ENCODE results near the gene HDAC6.

The HDAC6 gene

DNA sequence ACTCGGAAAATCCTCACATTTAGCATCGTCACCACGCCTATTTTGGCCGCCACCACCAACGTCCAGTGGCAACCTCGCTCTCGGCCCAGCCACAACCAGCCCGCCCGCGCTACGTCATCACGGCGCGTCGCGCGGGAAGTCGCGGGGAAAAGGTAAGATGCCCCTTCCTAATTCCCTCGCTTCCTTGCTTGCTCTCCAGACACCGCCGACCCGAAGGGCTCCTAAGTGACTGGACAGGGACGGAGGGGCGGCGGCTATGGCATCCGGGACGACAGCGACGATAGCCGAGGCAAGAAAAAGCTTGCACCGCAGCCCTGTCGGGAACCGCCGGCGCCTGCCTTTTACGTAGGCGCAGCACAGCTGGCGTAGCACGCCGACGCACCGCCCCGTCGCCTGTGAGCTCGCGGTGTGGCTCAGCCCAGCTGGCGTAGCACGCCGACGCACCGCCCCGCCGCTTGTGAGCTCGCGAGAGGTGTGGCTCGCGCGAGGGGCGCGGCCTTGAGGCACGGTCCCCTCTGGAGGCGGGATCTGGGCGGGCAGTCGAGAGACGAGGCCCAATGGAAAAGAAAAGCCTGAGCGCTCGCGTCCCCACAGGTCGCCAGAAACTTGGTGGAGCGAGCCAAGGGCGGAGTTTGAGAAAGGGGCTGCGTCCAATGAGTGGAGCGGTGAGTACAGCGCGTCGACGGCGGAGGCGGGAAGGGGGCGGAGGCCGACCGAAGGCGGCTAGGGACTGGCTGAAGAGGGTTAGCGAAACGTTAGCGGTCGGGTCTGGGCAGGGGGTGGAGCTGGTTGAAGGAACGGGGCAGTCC lies at the start of gene HDAC6:
TSS of gene HDAC6 (plus strand) at position 788 of the 809 bp plus-strand sequence. CDS start 626 bp downstream, outside the sequence.
- DNase-seq: peak; percentile 89 to 96 (median 95)

DNA sequence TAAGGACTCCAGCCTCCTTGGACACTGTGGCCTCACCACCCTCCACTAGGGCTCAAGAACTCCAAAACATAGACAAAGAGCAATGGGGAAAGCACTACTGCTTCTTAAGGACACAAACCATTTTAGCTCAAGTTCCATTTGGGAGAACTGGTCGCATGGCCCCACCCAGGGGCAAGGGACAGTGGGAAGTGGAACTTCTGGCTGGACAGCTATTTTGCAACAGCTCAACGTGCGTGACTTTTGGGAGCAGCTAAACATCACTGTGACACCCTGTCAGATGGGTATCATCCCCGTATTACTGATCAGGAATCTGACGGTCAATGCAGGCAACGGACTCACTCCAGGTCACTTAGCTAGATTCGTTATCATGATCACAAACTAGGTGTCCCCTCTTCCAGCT lies 49.4 kb upstream of the HDAC6 start:
- DNase-seq: no peak

DNA sequence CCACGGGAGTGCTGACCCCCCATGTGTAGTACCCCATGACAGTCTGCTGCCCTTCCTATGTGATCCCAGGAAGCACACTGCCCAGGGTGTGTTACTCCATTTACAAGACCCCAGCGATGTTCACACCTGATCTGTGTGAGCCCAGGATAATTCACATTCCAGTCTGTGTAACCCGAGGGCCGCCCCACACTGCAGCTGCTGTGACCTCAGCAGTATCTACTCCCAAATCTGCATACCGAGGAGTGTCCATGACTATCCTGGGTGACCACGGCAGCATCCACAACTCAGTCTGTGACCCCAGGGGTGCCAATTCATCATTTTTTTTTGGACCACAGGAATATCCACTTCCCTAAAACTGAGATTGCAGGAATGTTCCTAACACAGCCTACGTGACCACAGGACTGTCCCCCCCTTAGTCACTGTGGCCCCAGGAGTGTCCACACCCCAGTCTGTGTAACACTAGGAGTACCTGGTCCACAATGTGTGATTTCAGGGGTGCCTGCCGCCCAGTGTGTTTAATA lies 48.1 kb upstream of the HDAC6 start:
- DNase-seq: no peak

DNA sequence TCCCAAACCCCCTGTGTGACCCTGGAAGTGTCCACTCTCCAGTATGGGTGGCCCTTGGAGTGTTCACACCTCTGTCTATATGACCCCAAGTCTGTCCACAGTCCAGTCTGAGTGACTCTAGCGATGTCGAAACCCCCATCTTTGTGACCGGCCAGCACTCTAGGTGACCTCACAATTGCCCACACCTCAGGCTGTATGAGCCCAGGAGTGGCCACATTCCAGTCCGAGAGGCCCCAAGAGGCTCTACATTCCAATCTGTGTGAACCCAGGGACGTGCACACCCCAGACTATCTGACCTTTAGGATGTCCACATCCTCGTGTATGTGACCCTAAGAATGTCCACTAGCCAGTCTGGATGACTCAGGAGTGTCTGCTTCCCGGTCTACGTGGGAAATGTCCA lies 47.6 kb upstream of the HDAC6 start:
- DNase-seq: no peak

DNA sequence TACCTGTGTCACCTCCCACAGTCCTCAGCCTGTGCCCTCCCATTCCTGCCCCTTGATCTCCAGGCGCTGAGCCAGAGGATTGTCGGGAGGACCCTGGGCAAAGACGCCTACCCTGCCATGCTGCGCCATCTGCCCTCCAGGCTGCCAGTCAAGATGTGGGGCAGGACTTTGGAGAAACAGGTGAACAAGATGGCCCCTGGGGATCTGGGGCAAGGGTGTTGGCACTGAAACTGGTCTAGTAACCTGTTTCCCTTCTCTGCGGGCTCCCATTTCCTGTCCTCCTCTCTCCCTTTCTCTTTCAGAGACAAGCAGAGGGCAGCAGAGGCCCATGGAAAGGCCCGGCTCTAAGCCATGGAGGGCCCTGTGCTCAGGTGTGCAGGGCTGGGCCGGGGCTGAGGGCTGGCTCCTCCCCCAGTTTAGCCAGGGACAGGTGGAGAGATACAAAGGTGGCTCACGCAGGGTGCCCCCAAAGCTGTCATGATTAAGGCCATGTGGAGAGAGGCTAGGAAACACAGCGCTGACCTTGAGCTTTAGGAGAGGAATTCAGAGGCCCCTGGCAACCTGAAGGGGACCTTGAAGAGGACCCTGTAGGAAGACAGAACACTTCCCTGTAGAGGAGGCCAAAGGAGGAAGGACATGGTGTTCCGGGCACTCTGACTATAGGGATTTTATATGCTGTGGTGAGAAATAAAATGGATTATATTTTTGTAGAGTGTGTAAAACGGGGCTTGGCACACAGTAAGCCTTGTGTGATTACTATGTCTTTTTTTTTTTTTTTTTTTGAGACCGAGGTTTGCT lies 40.0 kb upstream of the HDAC6 start, which contains the start of gene GLOD5:
TSS of gene GLOD5 (plus strand) at position 74 of the 798 bp plus-strand sequence. CDS start at position 118, 44 bp downstream.
- no peak for DNase-seq

DNA sequence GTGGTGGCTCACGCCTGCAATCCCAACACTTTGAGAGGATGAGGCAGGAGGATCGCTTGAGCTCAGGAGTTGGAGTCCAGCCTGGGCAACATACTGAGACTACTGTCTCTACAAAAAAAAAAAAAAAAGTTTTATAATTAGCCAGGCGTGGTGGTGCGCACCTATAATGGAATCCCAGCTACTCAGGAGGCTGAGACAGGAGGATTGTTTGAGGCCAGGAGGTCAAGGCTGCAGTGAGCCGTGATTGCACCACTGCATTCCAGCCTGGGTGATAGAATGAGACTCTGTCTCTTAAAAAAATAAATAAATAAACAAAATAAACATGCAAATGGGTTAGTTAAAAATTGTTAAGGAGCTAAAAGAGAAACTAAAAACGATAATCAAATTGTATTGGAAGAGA lies 32.6 kb upstream of the HDAC6 start:
- DNase-seq: no peak

DNA sequence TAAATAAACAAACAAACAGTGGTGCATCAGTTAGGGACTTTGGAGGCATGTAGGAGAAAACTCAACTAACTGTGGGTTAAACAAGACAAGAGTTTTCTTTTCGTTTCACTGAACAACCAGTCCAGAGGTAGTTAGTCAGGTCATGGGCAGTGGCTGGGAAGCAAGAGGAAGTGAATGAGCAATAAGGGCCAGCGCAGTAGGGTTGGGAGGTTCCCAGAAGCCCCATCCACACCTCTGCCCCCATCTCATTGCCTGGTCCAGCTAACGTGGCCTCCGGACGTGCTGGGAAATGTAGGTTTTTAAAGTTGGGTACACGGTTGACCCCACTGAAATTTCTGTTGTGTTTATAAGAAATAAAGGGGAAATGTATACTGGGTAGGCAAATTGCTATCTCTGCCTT lies 31.6 kb upstream of the HDAC6 start:
- no peak for DNase-seq

DNA sequence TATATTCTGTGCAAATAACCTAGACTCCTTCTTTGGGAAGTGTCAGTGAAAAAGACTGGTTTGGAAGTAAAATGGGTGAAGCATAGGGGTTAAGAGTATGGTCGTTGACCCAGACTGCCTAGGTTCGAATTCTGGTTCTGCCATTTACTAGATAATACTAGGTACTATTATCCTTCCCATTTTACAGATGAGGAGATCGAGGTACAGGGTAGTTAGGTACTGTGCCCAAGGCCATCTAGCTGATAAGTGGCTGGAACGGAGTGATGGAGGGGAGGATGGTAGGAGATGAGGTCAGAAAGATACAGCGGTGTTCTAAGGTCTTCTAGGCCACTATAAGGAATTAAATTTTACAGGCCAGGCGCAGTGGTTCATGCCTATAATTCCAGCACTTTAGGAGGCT lies 29.3 kb upstream of the HDAC6 start:
- no peak for DNase-seq

DNA sequence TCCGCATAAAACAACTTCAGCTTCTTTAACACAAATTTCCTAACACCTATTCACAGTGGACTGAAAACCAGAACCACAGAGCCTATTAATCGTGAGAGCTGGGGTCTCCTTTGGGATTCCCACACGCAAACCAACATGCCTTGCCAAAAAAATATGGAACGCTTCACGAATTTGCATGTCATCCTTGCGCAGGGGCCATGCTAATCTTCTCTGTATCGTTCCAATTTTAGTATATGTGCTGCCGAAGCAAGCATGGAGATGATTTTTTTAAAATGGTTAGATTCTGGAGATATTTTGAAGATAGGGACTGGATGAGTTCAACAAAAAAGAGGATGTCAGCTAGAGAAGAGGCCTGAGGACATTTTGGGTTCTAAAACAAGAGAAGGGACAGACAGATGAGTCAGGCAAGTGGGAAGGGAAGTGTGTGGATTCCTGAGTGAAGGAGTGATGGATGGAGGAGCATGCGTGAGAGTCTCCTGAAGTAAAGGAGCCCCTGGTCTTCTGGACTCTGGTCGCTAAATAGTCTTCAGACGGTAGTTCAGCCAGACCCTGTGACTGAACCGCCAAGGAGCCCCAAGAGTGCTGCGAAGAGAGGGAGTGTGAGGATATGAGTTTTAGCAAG lies 24.9 kb upstream of the HDAC6 start:
- DNase-seq: no peak

DNA sequence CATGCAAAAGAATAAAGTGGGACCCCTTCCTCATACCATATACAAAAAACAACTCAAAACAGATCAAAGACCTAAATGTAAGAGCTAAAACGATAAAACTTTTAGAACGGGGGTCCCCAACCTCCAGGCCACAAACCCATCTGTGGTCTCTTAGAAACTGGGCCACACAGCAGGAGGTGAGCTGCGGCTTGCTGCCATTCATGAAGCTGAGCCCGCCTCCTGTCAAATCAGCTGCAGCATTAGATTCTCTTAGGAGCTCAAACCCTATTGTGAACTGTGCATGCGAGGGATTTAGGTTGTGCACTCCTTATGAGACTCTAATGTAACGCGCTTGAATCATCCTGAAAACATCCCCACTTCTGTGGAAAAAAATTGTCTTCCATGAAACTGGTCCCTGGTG lies 22.5 kb upstream of the HDAC6 start:
- DNase-seq: no peak

DNA sequence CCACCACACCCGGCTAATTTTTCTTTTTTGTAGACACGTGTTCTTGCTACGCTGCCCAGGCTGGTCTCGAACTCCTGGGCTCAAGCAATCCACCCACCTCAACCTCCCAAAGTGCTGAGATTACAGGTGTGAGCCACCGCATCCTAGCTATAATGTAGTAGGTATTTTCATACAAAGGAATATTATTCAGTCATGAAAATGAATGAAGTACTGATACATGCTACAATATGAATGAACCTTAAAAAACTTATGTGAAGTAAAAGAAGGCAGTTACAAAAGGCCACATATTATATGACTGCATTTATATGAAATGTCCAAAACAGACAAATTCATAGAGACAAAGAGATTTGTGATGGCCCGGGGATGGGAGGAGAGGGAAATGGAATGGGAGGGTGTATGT lies 20.2 kb upstream of the HDAC6 start:
- no peak for DNase-seq

DNA sequence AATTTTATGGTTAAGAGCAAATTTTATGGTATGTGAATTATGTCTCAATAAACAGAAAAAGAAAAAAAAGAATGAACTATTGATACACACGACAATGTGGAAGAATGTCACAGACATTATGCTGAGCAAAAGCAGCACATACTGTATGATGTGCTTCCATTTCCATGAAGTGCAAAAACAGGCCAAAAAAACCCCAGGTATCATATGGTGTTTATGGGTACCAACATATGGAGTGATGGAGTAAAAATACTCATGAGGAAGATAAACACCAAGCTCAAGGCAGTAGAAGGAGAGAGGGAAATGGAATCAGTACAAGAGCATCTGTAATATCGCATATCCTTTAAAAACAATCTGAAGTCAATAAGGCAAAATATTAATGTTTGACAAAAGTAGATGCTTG lies 19.7 kb upstream of the HDAC6 start:
- no peak for DNase-seq

DNA sequence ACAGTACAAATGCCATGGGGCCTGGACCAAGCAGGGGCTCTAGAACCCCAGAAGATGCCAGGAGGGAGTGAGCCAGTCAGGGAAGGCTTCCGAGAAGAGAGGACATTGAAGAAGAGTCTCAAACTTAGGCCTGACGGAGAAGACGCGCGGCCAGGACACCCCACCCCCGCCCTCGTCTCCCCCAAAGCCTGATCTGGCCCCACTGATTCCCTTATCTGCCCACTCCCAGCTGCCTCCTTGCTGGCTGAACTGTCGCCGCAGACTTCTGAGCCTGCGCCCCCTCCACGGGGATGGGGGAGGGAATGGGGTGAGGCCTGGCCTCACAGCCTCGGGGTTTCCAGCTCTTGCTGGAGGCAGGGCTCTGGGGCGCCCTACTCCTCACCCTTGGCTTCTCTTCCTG lies 19.1 kb upstream of the HDAC6 start:
- DNase-seq: no peak

DNA sequence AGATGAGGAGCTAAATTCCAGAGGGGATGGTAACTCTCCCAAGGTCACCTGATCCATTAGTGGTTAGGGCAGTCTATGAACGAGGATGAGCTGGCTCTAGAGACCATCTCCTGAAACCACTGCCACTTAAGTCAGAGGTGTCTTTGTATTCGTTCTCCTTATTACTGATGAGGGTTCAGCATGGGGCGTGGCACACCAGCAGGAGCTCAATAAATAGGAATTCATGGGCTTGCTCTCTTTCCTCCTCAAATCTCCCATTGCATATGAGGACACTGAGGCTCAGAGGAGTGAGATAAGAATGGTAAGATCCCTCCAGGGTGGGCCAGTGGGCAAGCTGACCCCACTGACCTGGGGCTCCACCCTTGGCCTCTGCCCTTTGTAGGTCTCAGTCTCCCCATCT lies 17.1 kb upstream of the HDAC6 start:
- no peak for DNase-seq

DNA sequence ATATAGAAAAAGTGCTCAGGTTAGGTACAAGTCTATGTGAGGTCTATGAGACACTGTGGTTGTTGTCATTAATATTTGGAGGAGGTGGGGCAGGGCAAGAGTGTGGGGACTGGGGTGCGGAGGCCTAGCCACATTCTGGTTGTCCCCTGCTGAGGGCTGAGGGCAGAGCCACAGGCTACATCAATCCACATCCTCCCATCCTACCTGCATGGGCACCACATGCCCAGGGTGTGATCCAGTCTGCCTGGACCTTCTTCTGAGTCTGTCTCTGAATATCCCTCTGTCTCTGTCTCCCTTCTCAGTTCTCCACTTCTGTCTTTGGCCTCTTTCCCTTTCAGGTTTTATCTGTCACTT lies 16.7 kb upstream of the HDAC6 start:
- no peak for DNase-seq

DNA sequence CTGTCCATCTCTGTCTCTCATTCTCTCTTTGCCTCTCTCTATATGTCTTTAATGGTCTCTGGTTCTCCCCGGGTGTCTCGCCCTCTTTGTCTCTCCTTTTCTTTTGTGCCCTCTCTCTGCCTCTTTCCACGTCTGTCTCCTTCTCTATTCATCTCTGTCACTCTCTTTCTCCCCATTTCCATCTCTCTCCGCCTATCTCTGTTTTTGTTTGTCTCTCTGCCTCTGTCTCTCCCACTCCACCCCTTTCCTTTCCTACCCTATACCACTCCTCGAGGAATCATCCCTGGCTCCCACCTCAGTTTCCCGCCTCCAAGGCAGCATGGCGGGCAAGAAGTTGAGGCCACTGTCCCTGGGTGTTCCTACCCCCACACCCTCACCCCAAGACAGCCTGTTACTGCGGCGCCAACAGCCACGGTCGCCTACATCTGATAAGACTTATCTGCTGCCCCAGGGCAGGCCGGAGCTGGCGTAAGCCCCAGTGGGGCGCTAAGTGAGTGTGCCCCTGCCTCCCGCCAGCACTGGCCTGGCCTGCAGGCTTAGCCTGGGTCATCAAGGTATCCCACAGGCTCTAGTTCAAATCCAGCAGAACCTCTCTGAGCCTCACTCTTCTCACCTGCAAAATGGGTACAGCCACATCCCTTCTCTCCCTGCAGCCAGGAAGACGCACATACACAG lies 16.2 kb upstream of the HDAC6 start:
- no peak for DNase-seq

DNA sequence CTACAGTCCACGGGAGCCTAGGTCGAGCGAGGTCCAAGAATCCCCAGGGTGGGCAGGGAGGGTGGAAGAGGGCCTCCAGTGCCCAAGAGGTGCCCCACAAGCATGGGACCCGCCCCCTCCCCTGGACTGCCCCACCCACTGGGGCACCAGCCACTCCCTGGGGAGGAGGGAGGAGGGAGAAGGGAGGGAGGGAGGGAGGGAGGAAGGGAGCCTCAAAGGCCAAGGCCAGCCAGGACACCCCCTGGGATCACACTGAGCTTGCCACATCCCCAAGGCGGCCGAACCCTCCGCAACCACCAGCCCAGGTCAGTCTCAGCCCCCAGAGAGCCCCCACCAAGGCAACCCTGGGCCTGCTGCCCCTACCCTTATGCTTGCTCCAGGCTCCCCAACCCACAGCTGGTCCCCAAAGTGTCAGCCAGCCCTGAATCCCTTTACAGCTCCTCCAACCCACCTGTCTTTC lies 15.5 kb upstream of the HDAC6 start, which contains the start of gene GATA1:
TSS of gene GATA1 (plus strand) at position 250 of the 460 bp plus-strand sequence. CDS start 4,520 bp downstream, outside the sequence.
- DNase-seq: no peak

DNA sequence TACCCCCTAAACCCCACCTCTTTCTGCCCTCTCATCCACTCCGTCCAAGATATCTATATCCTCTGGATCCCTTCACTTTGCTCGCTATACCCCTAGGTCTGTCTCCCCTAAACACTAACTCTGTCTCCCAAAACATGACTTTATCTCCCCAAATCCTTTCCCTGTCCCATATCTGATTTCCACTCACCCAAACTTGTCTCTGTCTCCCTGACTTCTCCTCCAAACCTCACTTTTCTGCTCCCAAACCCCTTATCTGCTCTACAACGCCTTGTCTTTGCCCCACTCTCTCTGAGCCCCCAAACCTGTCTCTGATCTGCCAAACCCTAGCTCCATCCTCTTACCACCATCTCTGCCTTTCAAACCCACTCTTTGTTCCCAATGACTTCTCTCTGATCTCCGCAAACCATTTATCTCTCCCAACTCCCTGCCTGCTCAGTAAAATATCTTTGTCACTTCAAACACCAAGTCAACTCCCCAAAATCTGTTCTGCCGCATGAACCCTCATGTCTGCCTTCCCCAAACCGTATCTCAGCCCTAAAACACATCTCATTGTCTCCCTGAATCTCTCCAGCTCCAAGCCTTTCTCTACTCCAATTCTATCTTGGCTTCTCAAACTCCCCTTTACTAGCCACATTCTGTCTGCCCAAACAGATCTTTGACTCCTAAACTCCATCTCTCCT lies 14.9 kb upstream of the HDAC6 start:
- no peak for DNase-seq

DNA sequence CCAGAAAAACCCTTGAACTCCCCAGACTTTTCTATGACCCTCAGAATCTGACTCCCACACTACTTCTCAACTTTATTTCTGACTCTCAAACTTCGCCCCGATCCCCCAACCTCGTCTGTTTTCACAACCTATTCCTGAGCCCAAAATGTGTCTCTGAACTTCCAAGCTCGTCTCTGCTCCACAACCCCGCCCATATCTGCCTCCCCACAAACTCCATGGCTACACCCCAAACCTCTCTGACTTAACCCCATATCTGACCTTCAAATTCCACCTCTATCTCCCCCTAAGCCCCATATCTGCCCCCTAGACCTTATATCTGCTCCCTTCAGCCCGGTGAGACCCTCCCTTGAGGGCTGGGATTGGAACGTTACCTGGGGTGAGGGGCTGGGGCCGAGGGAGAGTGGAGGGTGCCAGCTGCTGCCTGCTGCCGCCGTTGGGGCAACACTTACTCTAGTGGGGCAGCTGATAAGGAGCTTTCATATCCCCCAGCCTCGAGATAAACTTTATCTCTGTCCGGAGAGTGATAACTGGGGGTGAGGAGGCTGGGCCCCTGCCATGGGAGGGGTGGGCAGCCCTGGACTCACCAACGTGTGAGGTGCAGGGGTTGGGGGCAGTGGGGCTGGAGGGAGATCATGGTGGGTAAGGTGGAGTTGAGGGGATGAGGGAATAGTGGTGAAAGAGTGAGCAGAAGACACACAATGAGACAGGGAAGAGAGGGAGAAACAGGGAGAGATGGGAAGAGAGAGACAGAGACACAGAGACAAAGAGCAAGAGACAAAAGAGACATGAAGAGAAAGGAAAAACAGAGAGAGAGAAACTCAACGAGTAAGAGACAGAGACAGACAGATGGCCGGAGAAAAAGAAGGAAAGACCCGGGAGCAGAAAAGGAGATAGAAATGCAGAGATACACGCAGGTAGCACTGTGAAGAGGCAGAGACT lies 14.1 kb upstream of the HDAC6 start:
- no peak for DNase-seq

DNA sequence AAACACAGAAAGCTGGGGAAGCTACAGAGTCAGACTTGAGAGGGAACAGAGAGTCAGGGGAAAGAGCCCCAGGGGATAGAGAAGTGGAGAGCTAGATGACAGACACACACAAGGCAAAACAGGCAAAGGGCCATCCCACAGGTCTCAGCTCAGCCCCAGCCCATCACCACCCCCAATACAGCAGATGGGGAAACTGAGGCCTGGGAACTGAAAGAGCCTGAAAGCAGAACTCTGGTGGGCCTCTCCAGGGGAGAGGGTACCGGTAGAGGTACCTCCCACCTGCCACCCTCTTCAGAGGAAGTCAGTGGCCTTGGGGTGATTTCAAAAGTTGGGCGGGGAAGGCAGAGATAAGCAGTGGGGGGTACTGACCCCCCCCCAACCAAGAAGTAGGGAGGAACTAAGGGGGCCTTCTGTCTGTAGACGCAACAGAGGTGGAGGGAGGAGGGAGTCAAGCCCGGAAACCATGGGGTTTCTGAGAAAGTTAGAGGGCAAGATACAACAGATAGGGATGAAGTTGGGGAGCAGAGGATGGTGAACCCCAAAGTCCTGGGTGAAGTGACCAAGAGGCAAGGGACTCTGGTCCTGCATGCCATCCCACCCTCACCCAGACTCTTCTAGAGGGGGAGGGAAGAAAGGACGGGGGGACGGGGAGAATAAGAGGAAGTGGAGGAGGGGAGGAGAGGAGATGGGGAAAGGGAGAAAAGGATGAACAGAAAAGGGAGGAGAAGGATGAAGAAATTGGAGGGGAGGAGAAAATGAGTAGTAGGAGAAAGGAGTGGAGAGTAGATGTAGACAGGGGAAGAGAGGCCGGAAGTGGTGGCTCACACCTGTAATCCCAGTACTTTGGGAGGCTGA lies 12.3 kb upstream of the HDAC6 start:
- no peak for DNase-seq

Data from stimulated activated naive CD4-positive, alpha-beta T cell (primary cell).